Stimulated activated naive CD8-positive, alpha-beta T cell treated with anti-CD3 and anti-CD28 coated beads, Interleukin-15, amount 100 ng/mL, for 72 hours (primary cell): Measurements from ENCODE around the gene SLC35A3.
A peak's percentile ranks its signal among the peaks of the same experiment; 100 is the strongest.
"Not testable (repeated sequence)": the region's sequence is repeated elsewhere in the genome, so short reads cannot be mapped to it uniquely, and the experiment has no call there.

Experiments
- ATAC-seq: fragments of 150-1000 bp; cut with Tn5 transposase; 2 replicates; pipeline ENCODE4 v1.10.0; 2021; ENCODE audit warnings: mild to moderate bottlenecking, moderate library complexity
- DNase-seq, 2 donors: peaks; one replicate each; pipeline ENCODE4 v3.0.0; 2021 to 2022
- H3K27ac Mint-ChIP-seq, 2 donors: one replicate each; pipeline ENCODE4 v1.8.0; 2022; ENCODE audit warnings: mild to moderate bottlenecking in 2 of 2, mixed read lengths in 2 of 2, moderate library complexity in 2 of 2
- H3K27me3 Mint-ChIP-seq: one replicate; pipeline ENCODE4 v1.8.0; 2022; ENCODE audit warnings: mixed read lengths
- H3K4me1 Mint-ChIP-seq: one replicate; pipeline ENCODE4 v1.8.0; 2022; ENCODE audit warnings: mild to moderate bottlenecking, mixed read lengths
- H3K4me3 Mint-ChIP-seq, 2 donors: one replicate each; pipeline ENCODE4 v1.8.0; 2022; ENCODE audit warnings: mild to moderate bottlenecking in 2 of 2, mixed read lengths in 2 of 2, moderate library complexity in 1 of 2
- H3K9me3 Mint-ChIP-seq, 2 donors: one replicate each; pipeline ENCODE4 v1.8.0; 2022; ENCODE audit warnings: mixed read lengths in 2 of 2

Gene SLC35A3

GRCh38 chr1:99969729-99970621, at the start of gene SLC35A3:
SLC35A3 (plus strand) TSS chr1:99969996; CDS start chr1:99993555, 23,559 bp downstream.
- H3K27ac Mint-ChIP-seq = peak within 1 kb of the TSS; percentile 94 to 98
- peaks cover 32% of the 10 kb centered on the region for H3K4me1 Mint-ChIP-seq
- peak within 1 kb of the TSS; percentile 95 to 99 for H3K4me3 Mint-ChIP-seq
- no peaks in the 10 kb centered on the region for H3K9me3 Mint-ChIP-seq
- peak; percentile 84 to 86 for DNase-seq
- no peaks in the 10 kb centered on the region for H3K27me3 Mint-ChIP-seq
- peak; percentile 94 for ATAC-seq

- Mint-ChIP-seq H3K4me1 (no peaks in the 10 kb centered on the region), H3K27ac (no peak overlapping the region), H3K4me3 (no peak overlapping the region), H3K9me3 (peaks cover 0 to 8% of the 10 kb centered on the region in 2 donors), H3K27me3 (peaks cover 17% of the 10 kb centered on the region)
- DNase-seq (no peak), ATAC-seq (no peak)
Measured at GRCh38 chr1:99934801-99935200, 35.0 kb upstream of the SLC35A3 start.

- no peak for DNase-seq
- no peak overlapping the region for H3K27ac Mint-ChIP-seq
- H3K4me3 Mint-ChIP-seq = no peak overlapping the region
- H3K9me3 Mint-ChIP-seq = peaks cover 0 to 8% of the 10 kb centered on the region in 2 donors
- peaks cover 17% of the 10 kb centered on the region for H3K27me3 Mint-ChIP-seq
- no peak for ATAC-seq
- no peaks in the 10 kb centered on the region for H3K4me1 Mint-ChIP-seq
Measured at GRCh38 chr1:99935534-99935933, 34.3 kb upstream of the SLC35A3 start.

- H3K4me3 Mint-ChIP-seq = no peak overlapping the region
- no peaks in the 10 kb centered on the region for H3K4me1 Mint-ChIP-seq
- no peak overlapping the region for H3K27ac Mint-ChIP-seq
- peaks cover 0 to 8% of the 10 kb centered on the region in 2 donors for H3K9me3 Mint-ChIP-seq
- H3K27me3 Mint-ChIP-seq = peaks cover 17% of the 10 kb centered on the region
- DNase-seq (no peak), ATAC-seq (no peak)
Measured at GRCh38 chr1:99936071-99936470, 33.7 kb upstream of the SLC35A3 start.

- no peaks in the 10 kb centered on the region for H3K9me3 Mint-ChIP-seq
- no peak for DNase-seq
- H3K4me3 Mint-ChIP-seq = no peak overlapping the region
- H3K4me1 Mint-ChIP-seq = no peaks in the 10 kb centered on the region
- no peak for ATAC-seq
- H3K27me3 Mint-ChIP-seq = no peaks in the 10 kb centered on the region
- H3K27ac Mint-ChIP-seq = no peak overlapping the region
Measured at GRCh38 chr1:99942723-99943122, 27.1 kb upstream of the SLC35A3 start.

- no peak overlapping the region for H3K4me3 Mint-ChIP-seq
- ATAC-seq (no peak), DNase-seq (no peak)
- H3K4me1 Mint-ChIP-seq = no peaks in the 10 kb centered on the region
- H3K27me3 Mint-ChIP-seq = no peaks in the 10 kb centered on the region
- H3K9me3 Mint-ChIP-seq = no peaks in the 10 kb centered on the region
- H3K27ac Mint-ChIP-seq = no peak overlapping the region
Measured at GRCh38 chr1:99943223-99943794, 26.5 kb upstream of the SLC35A3 start.

- Mint-ChIP-seq H3K4me3 (no peak overlapping the region), H3K27ac (peak overlapping the region in 1 of 2 donors; percentile 34), H3K27me3 (no peaks in the 10 kb centered on the region), H3K9me3 (no peaks in the 10 kb centered on the region), H3K4me1 (no peaks in the 10 kb centered on the region)
- DNase-seq (no peak), ATAC-seq (no peak)
Measured at GRCh38 chr1:99944192-99944591, 25.6 kb upstream of the SLC35A3 start.

- Mint-ChIP-seq H3K9me3 (no peaks in the 10 kb centered on the region), H3K27ac (no peak overlapping the region), H3K4me1 (no peaks in the 10 kb centered on the region), H3K27me3 (no peaks in the 10 kb centered on the region), H3K4me3 (no peak overlapping the region)
- ATAC-seq (no peak), DNase-seq (no peak)
Measured at GRCh38 chr1:99945174-99945573, 24.6 kb upstream of the SLC35A3 start.

GRCh38 chr1:99950486-99950885, 19.3 kb upstream of the SLC35A3 start:
- no peaks in the 10 kb centered on the region for H3K27me3 Mint-ChIP-seq
- no peaks in the 10 kb centered on the region for H3K4me1 Mint-ChIP-seq
- ATAC-seq (no peak), DNase-seq (no peak)
- H3K27ac Mint-ChIP-seq = no peak overlapping the region
- no peaks in the 10 kb centered on the region for H3K9me3 Mint-ChIP-seq
- H3K4me3 Mint-ChIP-seq = no peak overlapping the region

- Mint-ChIP-seq H3K27ac (no peak overlapping the region), H3K4me3 (no peak overlapping the region), H3K27me3 (no peaks in the 10 kb centered on the region), H3K4me1 (no peaks in the 10 kb centered on the region), H3K9me3 (no peaks in the 10 kb centered on the region)
- no peak for ATAC-seq
- no peak for DNase-seq
Measured at GRCh38 chr1:99952522-99952921, 17.3 kb upstream of the SLC35A3 start.

GRCh38 chr1:99955375-99955774, 14.4 kb upstream of the SLC35A3 start:
- no peaks in the 10 kb centered on the region for H3K27me3 Mint-ChIP-seq
- no peaks in the 10 kb centered on the region for H3K4me1 Mint-ChIP-seq
- no peak overlapping the region for H3K4me3 Mint-ChIP-seq
- H3K27ac Mint-ChIP-seq = no peak overlapping the region
- no peaks in the 10 kb centered on the region for H3K9me3 Mint-ChIP-seq
- ATAC-seq = no peak
- DNase-seq = no peak

- no peak for DNase-seq
- Mint-ChIP-seq H3K9me3 (no peaks in the 10 kb centered on the region), H3K4me3 (no peak overlapping the region), H3K27ac (no peak overlapping the region), H3K27me3 (no peaks in the 10 kb centered on the region), H3K4me1 (no peaks in the 10 kb centered on the region)
- no peak for ATAC-seq
Measured at GRCh38 chr1:99956755-99957154, 13.0 kb upstream of the SLC35A3 start.

- Mint-ChIP-seq H3K27ac (no peak overlapping the region), H3K9me3 (no peaks in the 10 kb centered on the region), H3K4me1 (no peaks in the 10 kb centered on the region), H3K27me3 (no peaks in the 10 kb centered on the region), H3K4me3 (no peak overlapping the region)
- no peak for DNase-seq
- ATAC-seq = no peak
Measured at GRCh38 chr1:99957818-99958217, 12.0 kb upstream of the SLC35A3 start.

GRCh38 chr1:99959189-99959705, 10.5 kb upstream of the SLC35A3 start:
- H3K27me3 Mint-ChIP-seq, H3K4me3 Mint-ChIP-seq, ATAC-seq, H3K4me1 Mint-ChIP-seq, H3K9me3 Mint-ChIP-seq, H3K27ac Mint-ChIP-seq, DNase-seq: not testable (repeated sequence)

GRCh38 chr1:99960260-99960659, 9.5 kb upstream of the SLC35A3 start:
- ATAC-seq, H3K4me3 Mint-ChIP-seq, H3K4me1 Mint-ChIP-seq, DNase-seq, H3K27me3 Mint-ChIP-seq, H3K9me3 Mint-ChIP-seq, H3K27ac Mint-ChIP-seq: not testable (repeated sequence)

GRCh38 chr1:99963041-99963795, 6.6 kb upstream of the SLC35A3 start:
- Mint-ChIP-seq H3K4me1 (peaks cover 3% of the 10 kb centered on the region), H3K27ac (no peak overlapping the region), H3K9me3 (no peaks in the 10 kb centered on the region), H3K27me3 (no peaks in the 10 kb centered on the region), H3K4me3 (no peak overlapping the region)
- ATAC-seq = no peak
- DNase-seq = no peak
